ENCODE results near the gene LCN6. TPM values are rescaled to one million over a fixed set of nuclear protein-coding genes. Genes with fewer than 3 reads are reported as not detected.

Gene LCN6
- total RNA-seq, 1 donor from 2014 or later = not detected

DNA sequence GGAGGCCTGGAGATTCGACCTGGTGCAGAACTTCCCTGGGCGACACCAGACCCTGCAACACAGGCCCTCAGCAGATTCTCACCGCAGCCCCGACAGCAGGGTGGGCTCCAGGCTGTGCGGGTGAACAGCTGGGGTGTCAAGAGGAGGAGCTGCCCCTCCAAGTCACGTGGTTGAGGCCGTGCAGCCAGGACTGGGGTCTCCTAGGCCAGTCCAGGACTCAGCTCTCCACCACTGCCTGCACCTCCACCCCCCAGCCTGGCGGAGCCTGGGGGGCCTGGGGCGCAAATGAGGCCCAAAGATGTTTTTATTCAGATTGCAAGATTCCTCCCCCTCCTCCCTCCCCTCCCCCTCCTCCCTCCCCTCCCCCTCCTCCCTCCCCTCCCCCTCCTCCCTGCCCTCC, 51.8 kb downstream of the LCN6 start:
- H3K4me1 ChIP-seq = peaks cover 9% of the 10 kb centered on the region
- Mint-ChIP-seq H3K27me3 (ENCODE audit: insufficient read depth, low read depth) (peaks cover 13% of the 10 kb centered on the region), H3K4me3 (no peak overlapping the region), H3K4me1 (peaks cover 22% of the 10 kb centered on the region), H3K27ac (no peak overlapping the region), H3K9me3 (no peaks in the 10 kb centered on the region), H3K36me3 (no peaks in the 10 kb centered on the region)
- peaks cover 10% of the 10 kb centered on the region for H3K27me3 ChIP-seq
- no peaks in the 10 kb centered on the region for H3K9me3 ChIP-seq (ENCODE audit: low read depth)
- no peaks in the 10 kb centered on the region for H3K36me3 ChIP-seq
- H3K79me2 ChIP-seq (ENCODE audit: low read depth) = no peaks in the 10 kb centered on the region
- no peak overlapping the region for H2AFZ ChIP-seq (replicated peaks)
- no peak overlapping the region for H3K4me2 ChIP-seq
- no peaks in the 10 kb centered on the region for H4K20me1 ChIP-seq (ENCODE audit: low read depth)
- H3F3A ChIP-seq (ENCODE audit: low read depth) = peaks cover 4% of the 10 kb centered on the region
- H3K9ac ChIP-seq = no peak overlapping the region
- no peak overlapping the region for H3K4me3 ChIP-seq
- H3K27ac ChIP-seq = no peak overlapping the region
- no peak for DNase-seq (ENCODE audit: low spot score)
- TF ChIP-seq EZH2phosphoT487 (IDR thresholded peaks at IDR 0.05) (no peak), EZH2 (IDR thresholded peaks at IDR 0.05) (no peak), CTCF (IDR thresholded peaks at IDR 0.05) (no peak)

DNA sequence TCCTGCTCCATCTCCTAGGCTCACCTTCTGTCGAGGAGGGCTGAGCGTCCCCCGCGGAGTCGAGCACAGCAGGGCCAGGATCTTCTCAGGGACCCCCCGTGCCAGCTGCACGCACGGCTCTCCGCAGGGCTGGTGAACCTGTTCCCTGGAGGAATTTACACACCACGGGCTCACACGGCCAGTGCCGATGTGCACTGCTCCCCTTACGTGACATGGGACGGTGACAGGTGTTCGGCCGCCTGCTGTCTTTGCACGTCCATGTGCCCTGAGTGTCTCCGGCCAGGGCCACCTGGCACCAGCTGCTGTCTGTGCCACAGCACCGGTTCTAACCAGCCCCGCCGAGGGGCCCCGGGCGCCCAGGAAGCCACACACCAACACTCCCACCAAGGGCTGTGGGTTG, 52.4 kb downstream of the LCN6 start:
- Histone ChIP-seq H3F3A (ENCODE audit: low read depth) (peaks cover 4% of the 10 kb centered on the region), H3K27ac (no peak overlapping the region), H2AFZ (replicated peaks) (no peak overlapping the region), H3K4me2 (no peak overlapping the region), H3K9me3 (ENCODE audit: low read depth) (no peaks in the 10 kb centered on the region), H3K79me2 (ENCODE audit: low read depth) (no peaks in the 10 kb centered on the region), H3K4me1 (peaks cover 11% of the 10 kb centered on the region), H3K4me3 (no peak overlapping the region), H3K9ac (no peak overlapping the region), H3K36me3 (no peaks in the 10 kb centered on the region), H3K27me3 (peaks cover 5% of the 10 kb centered on the region), H4K20me1 (ENCODE audit: low read depth) (no peaks in the 10 kb centered on the region)
- H3K4me1 Mint-ChIP-seq = peaks cover 23% of the 10 kb centered on the region
- DNase-seq (ENCODE audit: low spot score) = no peak
- peaks cover 12% of the 10 kb centered on the region for H3K27me3 Mint-ChIP-seq (ENCODE audit: insufficient read depth, low read depth)
- H3K36me3 Mint-ChIP-seq = no peaks in the 10 kb centered on the region
- TF ChIP-seq CTCF (IDR thresholded peaks at IDR 0.05) (no peak), EZH2phosphoT487 (IDR thresholded peaks at IDR 0.05) (no peak), EZH2 (IDR thresholded peaks at IDR 0.05) (no peak)
- no peak overlapping the region for H3K4me3 Mint-ChIP-seq
- no peaks in the 10 kb centered on the region for H3K9me3 Mint-ChIP-seq
- H3K27ac Mint-ChIP-seq = no peak overlapping the region

DNA sequence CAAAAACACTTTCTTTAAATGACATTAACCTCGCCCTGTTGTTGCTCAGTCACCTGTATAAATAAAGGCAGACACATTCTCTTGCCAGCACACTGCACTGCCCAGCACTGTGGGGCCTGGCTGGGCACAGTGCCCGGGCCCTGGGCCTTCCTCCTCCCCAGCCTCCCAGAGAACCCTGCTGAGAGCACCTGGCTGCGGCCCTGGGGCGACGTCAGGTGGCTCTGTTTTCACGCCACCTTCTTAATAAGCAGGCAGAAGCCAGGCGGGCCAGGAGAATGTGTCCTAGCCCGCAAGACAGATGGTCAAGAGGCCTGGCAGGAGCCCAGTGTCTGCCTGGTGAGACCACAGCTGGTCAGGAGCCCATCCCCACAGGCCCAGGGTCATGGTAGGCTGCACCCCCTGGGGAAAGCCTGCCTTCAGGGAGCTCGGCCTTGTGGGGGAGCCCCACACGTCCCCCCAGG, 52.9 kb downstream of the LCN6 start:
- no peak overlapping the region for H3K4me2 ChIP-seq
- TF ChIP-seq CTCF (IDR thresholded peaks at IDR 0.05) (no peak), EZH2phosphoT487 (IDR thresholded peaks at IDR 0.05) (no peak), EZH2 (IDR thresholded peaks at IDR 0.05) (no peak)
- Mint-ChIP-seq H3K4me1 (peaks cover 24% of the 10 kb centered on the region), H3K27me3 (ENCODE audit: insufficient read depth, low read depth) (peaks cover 9% of the 10 kb centered on the region), H3K27ac (no peak overlapping the region), H3K36me3 (no peaks in the 10 kb centered on the region), H3K9me3 (no peaks in the 10 kb centered on the region), H3K4me3 (no peak overlapping the region)
- no peaks in the 10 kb centered on the region for H4K20me1 ChIP-seq (ENCODE audit: low read depth)
- H3K79me2 ChIP-seq (ENCODE audit: low read depth) = no peaks in the 10 kb centered on the region
- H2AFZ ChIP-seq (replicated peaks) = no peak overlapping the region
- H3K9ac ChIP-seq = no peak overlapping the region
- H3K36me3 ChIP-seq = no peaks in the 10 kb centered on the region
- no peak for DNase-seq (ENCODE audit: low spot score)
- no peak overlapping the region for H3K27ac ChIP-seq
- H3K4me3 ChIP-seq = no peak overlapping the region
- H3K4me1 ChIP-seq = peaks cover 11% of the 10 kb centered on the region
- H3K9me3 ChIP-seq (ENCODE audit: low read depth) = no peaks in the 10 kb centered on the region
- H3F3A ChIP-seq (ENCODE audit: low read depth) = peaks cover 4% of the 10 kb centered on the region
- H3K27me3 ChIP-seq = no peaks in the 10 kb centered on the region
